ENCODE data around the gene GLRA3.

Gene GLRA3

DNA sequence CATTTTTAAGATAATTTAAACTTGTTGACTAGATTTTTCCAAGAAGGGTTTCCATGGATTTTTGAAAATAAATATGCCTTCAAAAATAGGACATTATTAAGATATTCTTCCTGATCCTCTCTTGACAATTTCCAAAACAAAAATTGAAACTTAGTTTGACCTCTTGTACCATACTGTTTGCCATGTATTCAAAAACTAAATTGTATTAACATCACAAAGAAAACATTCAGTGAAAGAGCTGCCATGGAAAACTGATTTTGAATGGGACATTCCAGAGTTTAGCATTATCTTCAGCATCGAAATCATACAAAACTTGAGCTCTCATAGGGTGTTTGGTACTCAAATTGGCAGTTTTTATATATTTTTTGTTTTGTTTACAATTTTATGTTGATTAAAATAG, 238.7 kb downstream of the GLRA3 start:
- no peaks in the 10 kb centered on the region for H3K4me1 ChIP-seq
- TF ChIP-seq, protein P1, sequence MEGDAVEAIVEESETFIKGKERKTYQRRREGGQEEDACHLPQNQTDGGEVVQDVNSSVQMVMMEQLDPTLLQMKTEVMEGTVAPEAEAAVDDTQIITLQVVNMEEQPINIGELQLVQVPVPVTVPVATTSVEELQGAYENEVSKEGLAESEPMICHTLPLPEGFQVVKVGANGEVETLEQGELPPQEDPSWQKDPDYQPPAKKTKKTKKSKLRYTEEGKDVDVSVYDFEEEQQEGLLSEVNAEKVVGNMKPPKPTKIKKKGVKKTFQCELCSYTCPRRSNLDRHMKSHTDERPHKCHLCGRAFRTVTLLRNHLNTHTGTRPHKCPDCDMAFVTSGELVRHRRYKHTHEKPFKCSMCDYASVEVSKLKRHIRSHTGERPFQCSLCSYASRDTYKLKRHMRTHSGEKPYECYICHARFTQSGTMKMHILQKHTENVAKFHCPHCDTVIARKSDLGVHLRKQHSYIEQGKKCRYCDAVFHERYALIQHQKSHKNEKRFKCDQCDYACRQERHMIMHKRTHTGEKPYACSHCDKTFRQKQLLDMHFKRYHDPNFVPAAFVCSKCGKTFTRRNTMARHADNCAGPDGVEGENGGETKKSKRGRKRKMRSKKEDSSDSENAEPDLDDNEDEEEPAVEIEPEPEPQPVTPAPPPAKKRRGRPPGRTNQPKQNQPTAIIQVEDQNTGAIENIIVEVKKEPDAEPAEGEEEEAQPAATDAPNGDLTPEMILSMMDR (IDR thresholded peaks at IDR 0.05; ENCODE audit: low read depth, low read length): no peak
- no peak overlapping the region for H3K4me3 ChIP-seq (ENCODE audit: low read depth, low read length)
- no peaks in the 10 kb centered on the region for H3K27me3 ChIP-seq
- DNase-seq: no peak
- H3K9me3 ChIP-seq: no peaks in the 10 kb centered on the region
- H3K36me3 ChIP-seq: no peaks in the 10 kb centered on the region
